Esophagus muscularis mucosa (tissue), 4 donors: ENCODE data around the gene SLC22A6.

Experiments used
- CTCF ChIP-seq, 3 experiments: fragments of 200-600 bp in 2 of 3; fragments of 450-650 bp in 1 of 3; sonication (generic) in 2 of 3; IDR thresholded peaks; one replicate each; pipeline ENCODE4 v1.5.1; 2017 to 2019; ENCODE audit warnings: antibody characterized with exemption in 3 of 3, mild to moderate bottlenecking in 2 of 3, moderate library complexity in 1 of 3
- EP300 ChIP-seq: sonication (generic); formaldehyde crosslinking; IDR thresholded peaks from one replicate; pipeline ENCODE4 v1.6.1; 2017; ENCODE audit warnings: antibody characterized with exemption
- POLR2A ChIP-seq: fragments of 450-650 bp; IDR thresholded peaks from one replicate; pipeline ENCODE4 v1.6.1; 2017; ENCODE audit warnings: antibody characterized with exemption, moderate library complexity, mild to moderate bottlenecking, low read depth
- POLR2AphosphoS5 ChIP-seq, 2 donors: sonication (generic); formaldehyde crosslinking; IDR thresholded peaks; one replicate each; pipeline ENCODE4 v1.6.1; 2017; ENCODE audit warnings: antibody characterized with exemption in 2 of 2

- no peak for TF ChIP-seq POLR2A
- no peak for TF ChIP-seq CTCF (IDR thresholded peaks at IDR 0.05)
- TF ChIP-seq EP300: no peak
- no peak for TF ChIP-seq POLR2AphosphoS5 (IDR thresholded peaks at IDR 0.05)
These were observed 34.7 kb upstream of the SLC22A6 start for GRCh38 chr11:63019506-63019905.
